Vagina (tissue), 2 donors: ENCODE measurements around the gene MAPKBP1.
A peak's percentile ranks its signal among the peaks of the same experiment; 100 is the strongest.

Experiments used
- POLR2A ChIP-seq, 2 donors: fragments of 450-650 bp; IDR thresholded peaks; one replicate each; pipeline ENCODE4 v1.6.1; 2017; ENCODE audit warnings: antibody characterized with exemption in 2 of 2, mild to moderate bottlenecking in 2 of 2, moderate library complexity in 2 of 2
- POLR2AphosphoS5 ChIP-seq, 2 donors: sonication (generic); formaldehyde crosslinking; IDR thresholded peaks; one replicate each; pipeline ENCODE4 v1.9.0; 2017; ENCODE audit warnings: antibody characterized with exemption in 2 of 2, mild to moderate bottlenecking in 2 of 2, low read depth in 1 of 2; ENCODE audit not compliant: insufficient read depth in 1 of 2
- TF ChIP-seq, protein P1 (sequence below), 3 experiments: fragments of 450-650 bp in 2 of 3; fragments of 200-600 bp in 1 of 3; sonication (generic) in 1 of 3; IDR thresholded peaks; one replicate each; pipeline ENCODE4 v1.5.1; 2017 to 2019; ENCODE audit warnings: antibody characterized with exemption in 3 of 3, mild to moderate bottlenecking in 2 of 3, moderate library complexity in 2 of 3

DNA sequence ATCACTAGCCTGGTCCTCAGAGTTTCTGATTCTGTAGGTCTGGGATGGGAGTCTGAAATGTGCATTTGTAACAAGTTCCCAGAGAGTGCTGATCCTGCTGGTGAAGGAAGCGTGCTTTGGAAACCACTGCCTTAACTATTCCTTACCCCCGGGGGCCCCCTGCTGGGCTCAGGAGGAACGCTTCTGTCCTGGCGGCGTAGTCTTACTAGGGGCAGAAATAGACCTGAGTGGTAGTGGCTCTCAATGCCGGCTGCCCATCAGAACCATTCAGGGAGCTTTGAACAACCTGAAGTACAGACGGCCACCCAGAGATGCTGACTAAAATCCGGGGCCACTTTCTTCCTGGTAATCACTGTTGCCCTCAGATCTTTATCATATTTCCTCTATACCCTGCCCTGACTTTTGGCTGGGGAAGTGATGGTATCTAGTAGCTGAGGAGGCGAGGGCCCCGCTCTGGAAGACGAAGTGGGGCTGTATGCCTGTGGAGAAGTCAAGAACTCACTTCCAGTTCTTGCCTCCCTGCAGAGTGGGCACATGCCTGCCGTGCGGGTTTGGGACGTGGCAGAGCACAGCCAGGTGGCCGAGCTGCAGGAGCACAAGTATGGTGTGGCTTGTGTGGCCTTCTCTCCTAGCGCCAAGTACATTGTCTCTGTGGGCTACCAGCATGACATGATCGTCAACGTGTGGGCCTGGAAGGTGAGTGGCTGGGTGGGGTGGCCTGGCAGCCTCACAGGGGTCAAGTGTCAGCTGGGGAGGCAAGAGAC lies 37.3 kb downstream of the MAPKBP1 start:
- TF ChIP-seq, protein P1, sequence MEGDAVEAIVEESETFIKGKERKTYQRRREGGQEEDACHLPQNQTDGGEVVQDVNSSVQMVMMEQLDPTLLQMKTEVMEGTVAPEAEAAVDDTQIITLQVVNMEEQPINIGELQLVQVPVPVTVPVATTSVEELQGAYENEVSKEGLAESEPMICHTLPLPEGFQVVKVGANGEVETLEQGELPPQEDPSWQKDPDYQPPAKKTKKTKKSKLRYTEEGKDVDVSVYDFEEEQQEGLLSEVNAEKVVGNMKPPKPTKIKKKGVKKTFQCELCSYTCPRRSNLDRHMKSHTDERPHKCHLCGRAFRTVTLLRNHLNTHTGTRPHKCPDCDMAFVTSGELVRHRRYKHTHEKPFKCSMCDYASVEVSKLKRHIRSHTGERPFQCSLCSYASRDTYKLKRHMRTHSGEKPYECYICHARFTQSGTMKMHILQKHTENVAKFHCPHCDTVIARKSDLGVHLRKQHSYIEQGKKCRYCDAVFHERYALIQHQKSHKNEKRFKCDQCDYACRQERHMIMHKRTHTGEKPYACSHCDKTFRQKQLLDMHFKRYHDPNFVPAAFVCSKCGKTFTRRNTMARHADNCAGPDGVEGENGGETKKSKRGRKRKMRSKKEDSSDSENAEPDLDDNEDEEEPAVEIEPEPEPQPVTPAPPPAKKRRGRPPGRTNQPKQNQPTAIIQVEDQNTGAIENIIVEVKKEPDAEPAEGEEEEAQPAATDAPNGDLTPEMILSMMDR (IDR thresholded peaks at IDR 0.05), result peak; percentile 74 to 91 (median 82)
- no peak for TF ChIP-seq POLR2A (IDR thresholded peaks at IDR 0.05)
- peak in 1 of 2 donors; percentile 39 for TF ChIP-seq POLR2AphosphoS5 (IDR thresholded peaks at IDR 0.05; ENCODE audit: insufficient read depth in 1 of 2, low read depth in 1 of 2)
